ENCODE measurements around the gene JARID2.

JARID2 gene

GRCh38 chr6:15380351-15380750, 134.5 kb downstream of the JARID2 start:
- ATAC-seq (ENCODE audit: low read depth) (no peak), DNase-seq (ENCODE audit: low spot score) (no peak)
- Histone ChIP-seq H3K27me3 (ENCODE audit: insufficient read depth, poor library complexity, severe bottlenecking) (no peaks in the 10 kb centered on the region), H3K27ac (ENCODE audit: poor library complexity, severe bottlenecking) (no peak overlapping the region), H3K4me3 (ENCODE audit: severe bottlenecking) (no peak overlapping the region), H3K36me3 (ENCODE audit: low read depth) (no peaks in the 10 kb centered on the region), H3K4me1 (ENCODE audit: insufficient read depth, poor library complexity, severe bottlenecking) (no peaks in the 10 kb centered on the region), H3K9me3 (ENCODE audit: severe bottlenecking) (no peaks in the 10 kb centered on the region)
- no peak for TF ChIP-seq CTCF (IDR thresholded peaks at IDR 0.05; ENCODE audit: poor library complexity, severe bottlenecking)

GRCh38 chr6:15382089-15382488, 136.2 kb downstream of the JARID2 start:
- no peak overlapping the region for H3K4me3 ChIP-seq (ENCODE audit: severe bottlenecking)
- H3K9me3 ChIP-seq (ENCODE audit: severe bottlenecking) = no peaks in the 10 kb centered on the region
- H3K27ac ChIP-seq (ENCODE audit: poor library complexity, severe bottlenecking) = no peak overlapping the region
- TF ChIP-seq CTCF (IDR thresholded peaks at IDR 0.05; ENCODE audit: poor library complexity, severe bottlenecking) = no peak
- H3K36me3 ChIP-seq (ENCODE audit: low read depth) = no peaks in the 10 kb centered on the region
- H3K27me3 ChIP-seq (ENCODE audit: insufficient read depth, poor library complexity, severe bottlenecking) = no peaks in the 10 kb centered on the region
- H3K4me1 ChIP-seq (ENCODE audit: insufficient read depth, poor library complexity, severe bottlenecking) = no peaks in the 10 kb centered on the region
- ATAC-seq (ENCODE audit: low read depth) = no peak
- DNase-seq (ENCODE audit: low spot score) = no peak

- DNase-seq (ENCODE audit: low spot score) = no peak
- Histone ChIP-seq H3K4me3 (ENCODE audit: severe bottlenecking) (no peak overlapping the region), H3K9me3 (ENCODE audit: severe bottlenecking) (no peaks in the 10 kb centered on the region), H3K4me1 (ENCODE audit: insufficient read depth, poor library complexity, severe bottlenecking) (no peaks in the 10 kb centered on the region), H3K36me3 (ENCODE audit: low read depth) (no peaks in the 10 kb centered on the region), H3K27me3 (ENCODE audit: insufficient read depth, poor library complexity, severe bottlenecking) (no peaks in the 10 kb centered on the region), H3K27ac (ENCODE audit: poor library complexity, severe bottlenecking) (no peak overlapping the region)
- TF ChIP-seq CTCF (IDR thresholded peaks at IDR 0.05; ENCODE audit: poor library complexity, severe bottlenecking) = no peak
- no peak for ATAC-seq (ENCODE audit: low read depth)
Measured at GRCh38 chr6:15382712-15383111, 136.8 kb downstream of the JARID2 start.

GRCh38 chr6:15384901-15385300, 139.0 kb downstream of the JARID2 start:
- no peaks in the 10 kb centered on the region for H3K36me3 ChIP-seq (ENCODE audit: low read depth)
- DNase-seq (ENCODE audit: low spot score) (no peak), ATAC-seq (ENCODE audit: low read depth) (no peak)
- H3K4me1 ChIP-seq (ENCODE audit: insufficient read depth, poor library complexity, severe bottlenecking) = no peaks in the 10 kb centered on the region
- H3K27me3 ChIP-seq (ENCODE audit: insufficient read depth, poor library complexity, severe bottlenecking) = no peaks in the 10 kb centered on the region
- H3K9me3 ChIP-seq (ENCODE audit: severe bottlenecking) = no peaks in the 10 kb centered on the region
- no peak overlapping the region for H3K4me3 ChIP-seq (ENCODE audit: severe bottlenecking)
- no peak for TF ChIP-seq CTCF (IDR thresholded peaks at IDR 0.05; ENCODE audit: poor library complexity, severe bottlenecking)
- H3K27ac ChIP-seq (ENCODE audit: poor library complexity, severe bottlenecking) = no peak overlapping the region

- no peak for TF ChIP-seq CTCF (IDR thresholded peaks at IDR 0.05; ENCODE audit: poor library complexity, severe bottlenecking)
- Histone ChIP-seq H3K4me1 (ENCODE audit: insufficient read depth, poor library complexity, severe bottlenecking) (no peaks in the 10 kb centered on the region), H3K36me3 (ENCODE audit: low read depth) (no peaks in the 10 kb centered on the region), H3K27me3 (ENCODE audit: insufficient read depth, poor library complexity, severe bottlenecking) (no peaks in the 10 kb centered on the region), H3K9me3 (ENCODE audit: severe bottlenecking) (no peaks in the 10 kb centered on the region), H3K4me3 (ENCODE audit: severe bottlenecking) (no peak overlapping the region), H3K27ac (ENCODE audit: poor library complexity, severe bottlenecking) (no peak overlapping the region)
- DNase-seq (ENCODE audit: low spot score) (no peak), ATAC-seq (ENCODE audit: low read depth) (no peak)
Measured at GRCh38 chr6:15385521-15385920, 139.7 kb downstream of the JARID2 start.
